Esophagus muscularis mucosa (tissue), 4 donors: ENCODE measurements around the gene AFF3. TPM values are rescaled to one million over a fixed set of nuclear protein-coding genes. Genes with fewer than 3 reads are reported as not detected.
A peak's percentile ranks its signal among the peaks of the same experiment; 100 is the strongest.

ENCODE experiments used
- DNase-seq: peaks from one replicate; pipeline ENCODE4 v3.0.0-alpha.2; 2017; ENCODE audit errors: extremely low spot score
- H3K27ac ChIP-seq, 4 donors: fragments of 200-600 bp; sonication (generic); replicated peaks in 1 of 4; 1 replicate in 3 of 4; 2 replicates in 1 of 4; pipeline ENCODE4 v1.5.1; 2016 to 2019; ENCODE audit warnings: mild to moderate bottlenecking in 1 of 4
- H3K27me3 ChIP-seq, 4 donors: fragments of 200-600 bp; sonication (generic); one replicate each; pipeline versions ENCODE4 v1.5.1 to v1.6.0; 2016 to 2019
- H3K36me3 ChIP-seq, 4 donors: fragments of 200-600 bp; sonication (generic); one replicate each; pipeline ENCODE4 v1.5.1; 2016 to 2019
- H3K4me1 ChIP-seq, 4 donors: fragments of 200-600 bp; sonication (generic); one replicate each; pipeline ENCODE4 v1.5.1; 2016 to 2019
- H3K4me3 ChIP-seq, 4 donors: fragments of 200-600 bp; sonication (generic); 1 replicate in 2 of 4; 2 replicates in 2 of 4; pipeline ENCODE4 v1.5.1; 2016 to 2019; ENCODE audit warnings: mild to moderate bottlenecking in 4 of 4, moderate library complexity in 1 of 4
- H3K9me3 ChIP-seq, 4 donors: fragments of 200-600 bp; sonication (generic); 1 replicate in 3 of 4; 2 replicates in 1 of 4; pipeline ENCODE4 v1.5.1; 2016 to 2019
- CTCF ChIP-seq, 3 experiments: fragments of 200-600 bp in 2 of 3; fragments of 450-650 bp in 1 of 3; sonication (generic) in 2 of 3; IDR thresholded peaks; one replicate each; pipeline ENCODE4 v1.5.1; 2017 to 2019; ENCODE audit warnings: antibody characterized with exemption in 3 of 3, mild to moderate bottlenecking in 2 of 3, moderate library complexity in 1 of 3
- EP300 ChIP-seq: sonication (generic); formaldehyde crosslinking; IDR thresholded peaks from one replicate; pipeline ENCODE4 v1.6.1; 2017; ENCODE audit warnings: antibody characterized with exemption
- POLR2A ChIP-seq: fragments of 450-650 bp; IDR thresholded peaks from one replicate; pipeline ENCODE4 v1.6.1; 2017; ENCODE audit warnings: antibody characterized with exemption, moderate library complexity, mild to moderate bottlenecking, low read depth
- POLR2AphosphoS5 ChIP-seq, 2 donors: sonication (generic); formaldehyde crosslinking; IDR thresholded peaks; one replicate each; pipeline ENCODE4 v1.6.1; 2017; ENCODE audit warnings: antibody characterized with exemption in 2 of 2
- WGBS: methylation state at CpG from one replicate; pipeline ENCODE4 v1.1.5; 2018; 5-methylcytosine and 5-hydroxymethylcytosine counted together
- intact Hi-C: fragments of 100-400 bp; cut with DNase I; formaldehyde crosslinking; loops from one replicate; pipeline ENCODE4 v1.15.1; 2023
- total RNA-seq, 4 donors: library from RNA; depleted of rRNA; stranded (reverse); fragments of >200 nt; gene quantifications; one replicate each; pipeline versions ENCODE4 v1.1.0 to v1.2.1, GENCODE V29; 2016

AFF3 gene
- total RNA-seq, 4 donors from 2014 or later = 36.4 to 99.5 (median 56.9) TPM

- Histone ChIP-seq H3K9me3 (no peaks in the 10 kb centered on the region), H3K4me3 (no peak overlapping the region), H3K4me1 (no peaks in the 10 kb centered on the region), H3K27me3 (no peaks in the 10 kb centered on the region), H3K36me3 (peaks cover 0 to 30% (median 3%) of the 10 kb centered on the region in 4 donors), H3K27ac (no peak overlapping the region)
- peak in 1 of 2 donors; percentile 43 for TF ChIP-seq POLR2AphosphoS5 (IDR thresholded peaks at IDR 0.05)
- TF ChIP-seq POLR2A = no peak
- peak in 2 of 3 experiments; percentile 98 to 100 for TF ChIP-seq CTCF (IDR thresholded peaks at IDR 0.05)
- TF ChIP-seq EP300 = no peak
- WGBS = 5% methylated on average over 17 of the region's 17 CpGs
- intact Hi-C loops = loop anchor here (2.0 to 10.0 kb wide), 3 partner anchors 684 to 826 kb away; no protein-coding TSS in a partner anchor
- peak; percentile 97 for DNase-seq
Measured at GRCh38 chr2:99559075-99559662, 583.2 kb downstream of the AFF3 start.

- intact Hi-C loops = loop anchor here (10.0 kb wide), 1 partner anchor 829 kb away; no protein-coding TSS in a partner anchor
- TF ChIP-seq CTCF (IDR thresholded peaks at IDR 0.05) = no peak
- no peak for TF ChIP-seq EP300
- no peak for TF ChIP-seq POLR2AphosphoS5 (IDR thresholded peaks at IDR 0.05)
- TF ChIP-seq POLR2A = no peak
- H3K4me1 ChIP-seq = no peaks in the 10 kb centered on the region
- no peak overlapping the region for H3K4me3 ChIP-seq
- WGBS = 84% methylated on average over 2 of the region's 2 CpGs
- H3K9me3 ChIP-seq = no peaks in the 10 kb centered on the region
- H3K27me3 ChIP-seq = no peaks in the 10 kb centered on the region
- peaks cover 0 to 64% (median 19%) of the 10 kb centered on the region in 4 donors for H3K36me3 ChIP-seq
- H3K27ac ChIP-seq = no peak overlapping the region
- DNase-seq = no peak
Measured at GRCh38 chr2:99555404-99555803, 587.0 kb downstream of the AFF3 start.

GRCh38 chr2:99554871-99555270 is 587.5 kb downstream of the AFF3 start:
- Histone ChIP-seq H3K4me3 (no peak overlapping the region), H3K4me1 (no peaks in the 10 kb centered on the region), H3K9me3 (no peaks in the 10 kb centered on the region), H3K27ac (no peak overlapping the region), H3K27me3 (no peaks in the 10 kb centered on the region), H3K36me3 (peaks cover 0 to 69% (median 23%) of the 10 kb centered on the region in 4 donors)
- intact Hi-C loops = loop anchor here (10.0 kb wide), 1 partner anchor 830 kb away; no protein-coding TSS in a partner anchor
- TF ChIP-seq POLR2A (no peak), EP300 (no peak), CTCF (IDR thresholded peaks at IDR 0.05) (no peak), POLR2AphosphoS5 (IDR thresholded peaks at IDR 0.05) (no peak)
- WGBS = 70% methylated on average over 3 of the region's 3 CpGs
- no peak for DNase-seq

- H3K27ac ChIP-seq = no peak overlapping the region
- intact Hi-C loops = loop anchor here (10.0 kb wide), 1 partner anchor 831 kb away; no protein-coding TSS in a partner anchor
- no peaks in the 10 kb centered on the region for H3K27me3 ChIP-seq
- DNase-seq = no peak
- no peak overlapping the region for H3K4me3 ChIP-seq
- H3K36me3 ChIP-seq = peaks cover 0 to 70% (median 23%) of the 10 kb centered on the region in 4 donors
- no peaks in the 10 kb centered on the region for H3K4me1 ChIP-seq
- no peaks in the 10 kb centered on the region for H3K9me3 ChIP-seq
- TF ChIP-seq POLR2AphosphoS5 (IDR thresholded peaks at IDR 0.05) = no peak
- TF ChIP-seq CTCF (IDR thresholded peaks at IDR 0.05) = no peak
- no peak for TF ChIP-seq EP300
- no peak for TF ChIP-seq POLR2A
- WGBS = 80% methylated on average over 22 of the region's 23 CpGs
Measured at GRCh38 chr2:99554238-99554637, 588.2 kb downstream of the AFF3 start.
